CD8-positive, alpha-beta memory T cell (primary cell): Measurements from ENCODE around the gene SFTPA1. TPM values are rescaled to one million over a fixed set of nuclear protein-coding genes. Genes with fewer than 3 reads are reported as not detected.
A peak's percentile ranks its signal among the peaks of the same experiment; 100 is the strongest.
"Not testable (repeated sequence)": the region's sequence is repeated elsewhere in the genome, so short reads cannot be mapped to it uniquely, and the experiment has no call there.

Experiments used
- CTCF ChIA-PET: fragments of 350-600 bp; sonication (Branson Sonifier 250); formaldehyde crosslinking; loops from one replicate; lab custom pipeline; 2021; ENCODE audit warnings: antibody characterized with exemption; lab: Charles Lee
- POLR2A ChIA-PET: fragments of 350-600 bp; sonication (Branson Sonifier 250); formaldehyde crosslinking; loops from one replicate; lab custom pipeline; 2021; ENCODE audit warnings: antibody characterized with exemption; lab: Charles Lee
- DNase-seq, 5 donors: peaks; one replicate each; pipeline versions ENCODE4 v3.0.0 to v3.0.0-alpha.2; 2020 to 2022; ENCODE audit warnings: mixed read lengths in 1 of 5
- H3K27ac ChIP-seq: one replicate; pipeline ENCODE4 v1.7.0; 2013; ENCODE audit warnings: low read depth, mild to moderate bottlenecking, low read length, moderate library complexity
- H3K27me3 ChIP-seq: 2 replicates; pipeline ENCODE4 v1.7.0; 2013; ENCODE audit warnings: low read length, mild to moderate bottlenecking; ENCODE audit not compliant: insufficient read depth, poor library complexity, severe bottlenecking
- H3K36me3 ChIP-seq: 2 replicates; pipeline ENCODE4 v1.7.0; 2013; ENCODE audit warnings: mild to moderate bottlenecking, low read length, moderate library complexity; ENCODE audit not compliant: insufficient read depth
- H3K4me1 ChIP-seq: 2 replicates; pipeline ENCODE4 v1.7.0; 2013; ENCODE audit warnings: mild to moderate bottlenecking, low read length, moderate library complexity; ENCODE audit not compliant: insufficient read depth
- H3K4me3 ChIP-seq: 2 replicates; pipeline ENCODE4 v1.7.0; 2013; ENCODE audit warnings: mild to moderate bottlenecking, low read length
- H3K9me3 ChIP-seq: 2 replicates; pipeline ENCODE4 v1.7.0; 2013; ENCODE audit warnings: mild to moderate bottlenecking, low read length
- H3K27ac Mint-ChIP-seq, 8 donors: one replicate each; pipeline ENCODE4 v1.8.0; 2020 to 2021; ENCODE audit warnings: mixed read lengths in 8 of 8, mild to moderate bottlenecking in 6 of 8, inconsistent platforms in 3 of 8, moderate library complexity in 3 of 8
- H3K27me3 Mint-ChIP-seq, 2 donors: one replicate each; pipeline ENCODE4 v1.8.0; 2020 to 2021; ENCODE audit warnings: mixed read lengths in 2 of 2, mild to moderate bottlenecking in 1 of 2, moderate library complexity in 1 of 2
- H3K36me3 Mint-ChIP-seq, 3 donors: one replicate each; pipeline ENCODE4 v1.8.0; 2020 to 2021; ENCODE audit warnings: mixed read lengths in 3 of 3, inconsistent platforms in 1 of 3, mild to moderate bottlenecking in 1 of 3
- H3K4me1 Mint-ChIP-seq, 3 donors: one replicate each; pipeline ENCODE4 v1.8.0; 2020 to 2021; ENCODE audit warnings: mixed read lengths in 3 of 3, inconsistent platforms in 1 of 3, mild to moderate bottlenecking in 1 of 3
- H3K4me3 Mint-ChIP-seq, 7 donors: one replicate each; pipeline ENCODE4 v1.8.0; 2020 to 2021; ENCODE audit warnings: mixed read lengths in 7 of 7, mild to moderate bottlenecking in 6 of 7, moderate library complexity in 4 of 7, inconsistent platforms in 2 of 7
- H3K9me3 Mint-ChIP-seq, 5 donors: one replicate each; pipeline ENCODE4 v1.8.0; 2020 to 2022; ENCODE audit warnings: mixed read lengths in 5 of 5, mild to moderate bottlenecking in 3 of 5, moderate library complexity in 2 of 5, inconsistent platforms in 1 of 5
- polyA plus RNA-seq: library from polyadenylated mRNA; unstranded; fragments of 300-500 nt; fragmentation: Illumina TruSeq; gene quantifications from one replicate; pipeline ENCODE4 v1.2.3, GENCODE V29; 2021
- total RNA-seq, 2 experiments: library from RNA; stranded (reverse); gene quantifications; one replicate each; pipeline ENCODE4 v1.2.3, GENCODE V29; 2021

The SFTPA1 gene
- total and polyA plus RNA-seq, 3 experiments from 2014 or later: not detected

DNA sequence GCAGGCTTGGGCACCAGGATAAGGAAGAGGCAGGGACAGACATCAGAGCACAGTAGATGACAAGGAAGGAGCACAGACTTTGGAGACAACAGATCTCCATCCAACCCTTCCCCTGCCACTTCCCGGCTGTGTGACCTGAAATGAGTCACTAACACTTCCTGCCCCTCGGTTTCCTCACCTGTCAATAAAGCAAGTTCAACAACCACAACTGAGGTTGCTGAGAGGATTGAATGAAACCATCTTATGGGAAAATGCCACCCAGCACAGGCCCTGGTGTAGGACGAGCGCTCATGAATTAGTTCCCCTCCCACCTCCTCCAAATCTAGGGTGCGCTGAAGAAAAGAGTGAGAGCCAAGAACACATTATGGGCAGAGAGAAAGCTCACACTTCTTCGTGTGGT is 27.8 kb upstream of the SFTPA1 start:
- H3K27me3 ChIP-seq, H3K4me1 Mint-ChIP-seq, H3K36me3 Mint-ChIP-seq, POLR2A ChIA-PET, H3K36me3 ChIP-seq, CTCF ChIA-PET, H3K4me3 ChIP-seq, H3K4me3 Mint-ChIP-seq, H3K9me3 ChIP-seq, DNase-seq, H3K9me3 Mint-ChIP-seq, H3K4me1 ChIP-seq, H3K27ac Mint-ChIP-seq, H3K27ac ChIP-seq: not testable (repeated sequence)
- peaks cover 2 to 28% of the 10 kb centered on the region in 2 donors for H3K27me3 Mint-ChIP-seq

DNA sequence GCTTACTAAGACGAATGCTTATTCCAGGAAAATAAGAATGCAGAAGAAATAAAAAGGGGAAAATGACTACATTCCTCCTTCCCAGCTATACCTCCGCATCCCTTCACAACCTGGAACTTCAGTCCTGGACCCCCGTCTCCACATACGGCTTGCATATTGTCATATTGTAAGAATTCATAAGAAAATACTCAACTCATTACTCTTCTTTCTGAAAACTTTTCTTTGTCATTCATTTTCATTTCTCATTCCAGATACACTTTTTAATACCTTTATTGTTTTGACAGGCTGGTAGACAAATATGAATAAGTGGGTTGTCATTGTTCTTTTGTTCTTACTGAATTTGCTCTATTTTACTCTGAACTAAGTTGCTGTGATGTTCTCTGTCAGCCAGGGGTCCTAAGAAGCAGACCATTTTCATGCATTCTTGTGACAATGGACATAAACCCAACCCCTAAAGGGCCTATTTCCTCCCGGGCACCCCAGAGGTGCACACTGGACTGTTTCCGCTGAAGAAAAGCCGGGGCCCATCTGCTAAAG is 27.2 kb upstream of the SFTPA1 start:
- H3K4me1 Mint-ChIP-seq: peaks cover 0 to 6% (median 2%) of the 10 kb centered on the region in 3 donors
- no peak overlapping the region for H3K4me3 ChIP-seq
- H3K27me3 ChIP-seq: peaks cover 3% of the 10 kb centered on the region
- H3K4me3 Mint-ChIP-seq: no peak overlapping the region
- no peaks in the 10 kb centered on the region for H3K4me1 ChIP-seq
- no peaks in the 10 kb centered on the region for H3K36me3 Mint-ChIP-seq
- no peak overlapping the region for H3K27ac Mint-ChIP-seq
- no peak overlapping the region for H3K27ac ChIP-seq
- CTCF ChIA-PET: no interaction called here
- POLR2A ChIA-PET: no interaction called here
- H3K36me3 ChIP-seq: no peaks in the 10 kb centered on the region
- no peaks in the 10 kb centered on the region for H3K9me3 Mint-ChIP-seq
- no peaks in the 10 kb centered on the region for H3K9me3 ChIP-seq
- no peak for DNase-seq
- peaks cover 2 to 27% of the 10 kb centered on the region in 2 donors for H3K27me3 Mint-ChIP-seq

DNA sequence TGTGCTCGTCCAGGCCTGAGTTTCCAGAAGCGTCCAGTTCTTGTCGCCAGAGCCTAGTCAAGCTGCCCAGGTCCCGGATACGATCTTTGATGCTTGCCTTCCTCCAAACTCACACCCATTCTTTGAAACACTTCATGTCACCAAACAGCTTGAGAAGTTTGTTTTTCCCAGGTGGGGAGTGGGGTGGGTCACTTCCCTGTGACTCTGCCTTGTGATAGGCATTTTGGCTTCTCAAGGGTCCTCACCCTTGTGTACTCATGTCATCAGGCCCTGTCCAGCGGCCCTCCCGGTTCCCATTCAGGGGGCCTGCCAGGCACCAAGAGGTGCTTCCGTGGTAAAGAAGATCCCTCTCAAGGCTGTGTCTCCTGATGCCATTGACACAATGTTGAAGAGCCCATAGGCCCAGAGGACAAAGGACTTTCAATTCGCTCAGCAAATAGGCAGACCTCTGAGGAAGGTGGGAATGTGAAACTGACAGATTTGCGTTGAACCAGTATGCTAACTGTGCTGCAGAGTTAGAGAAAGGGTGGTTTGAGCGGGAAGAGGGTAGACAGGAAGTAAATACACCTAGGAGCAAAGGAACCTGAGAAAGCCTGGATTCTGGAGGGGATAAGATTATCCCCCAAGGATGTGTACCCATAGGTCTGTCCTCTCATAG is 24.7 kb upstream of the SFTPA1 start:
- peaks cover 0 to 6% (median 2%) of the 10 kb centered on the region in 3 donors for H3K4me1 Mint-ChIP-seq
- ChIA-PET CTCF (no interaction called here), POLR2A (no interaction called here)
- H3K9me3 ChIP-seq: no peaks in the 10 kb centered on the region
- peaks cover 0 to 1% (median 0%) of the 10 kb centered on the region in 5 donors for H3K9me3 Mint-ChIP-seq
- no peak for DNase-seq
- H3K4me1 ChIP-seq: no peaks in the 10 kb centered on the region
- peak overlapping the region in 1 of 8 donors; percentile 74 for H3K27ac Mint-ChIP-seq
- peaks cover 3% of the 10 kb centered on the region for H3K27me3 ChIP-seq
- no peak overlapping the region for H3K4me3 ChIP-seq
- no peak overlapping the region for H3K27ac ChIP-seq
- no peaks in the 10 kb centered on the region for H3K36me3 ChIP-seq
- peaks cover 10 to 42% of the 10 kb centered on the region in 2 donors for H3K27me3 Mint-ChIP-seq
- H3K36me3 Mint-ChIP-seq: no peaks in the 10 kb centered on the region
- H3K4me3 Mint-ChIP-seq: no peak overlapping the region

DNA sequence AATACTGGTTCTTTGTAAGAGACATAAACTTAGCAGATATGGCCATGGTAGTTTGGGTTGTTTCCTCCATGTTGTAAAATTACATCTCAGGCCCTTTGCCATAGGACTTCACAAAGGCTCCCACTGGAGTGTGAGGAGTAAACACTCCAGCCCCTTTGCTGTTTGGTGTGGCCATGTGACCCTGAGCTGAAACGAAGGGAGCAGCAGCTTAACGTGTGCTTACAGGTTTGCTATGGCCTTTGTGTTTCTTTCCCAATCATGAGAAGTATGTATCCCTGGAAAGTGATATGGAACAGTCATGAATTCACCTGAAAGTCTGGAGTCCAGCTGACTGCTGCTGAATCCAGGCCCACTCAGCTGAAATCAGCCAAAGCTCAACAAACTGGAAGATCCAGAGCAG is 23.8 kb upstream of the SFTPA1 start:
- Histone ChIP-seq H3K27me3 (peaks cover 3% of the 10 kb centered on the region), H3K4me1 (no peaks in the 10 kb centered on the region), H3K9me3 (no peaks in the 10 kb centered on the region), H3K4me3 (no peak overlapping the region), H3K36me3 (no peaks in the 10 kb centered on the region), H3K27ac (no peak overlapping the region)
- no peak overlapping the region for H3K4me3 Mint-ChIP-seq
- peaks cover 10 to 49% of the 10 kb centered on the region in 2 donors for H3K27me3 Mint-ChIP-seq
- ChIA-PET CTCF (no interaction called here), POLR2A (no interaction called here)
- peaks cover 0 to 6% (median 2%) of the 10 kb centered on the region in 3 donors for H3K4me1 Mint-ChIP-seq
- H3K9me3 Mint-ChIP-seq: peaks cover 0 to 2% (median 0%) of the 10 kb centered on the region in 5 donors
- no peak for DNase-seq
- H3K36me3 Mint-ChIP-seq: no peaks in the 10 kb centered on the region
- no peak overlapping the region for H3K27ac Mint-ChIP-seq

DNA sequence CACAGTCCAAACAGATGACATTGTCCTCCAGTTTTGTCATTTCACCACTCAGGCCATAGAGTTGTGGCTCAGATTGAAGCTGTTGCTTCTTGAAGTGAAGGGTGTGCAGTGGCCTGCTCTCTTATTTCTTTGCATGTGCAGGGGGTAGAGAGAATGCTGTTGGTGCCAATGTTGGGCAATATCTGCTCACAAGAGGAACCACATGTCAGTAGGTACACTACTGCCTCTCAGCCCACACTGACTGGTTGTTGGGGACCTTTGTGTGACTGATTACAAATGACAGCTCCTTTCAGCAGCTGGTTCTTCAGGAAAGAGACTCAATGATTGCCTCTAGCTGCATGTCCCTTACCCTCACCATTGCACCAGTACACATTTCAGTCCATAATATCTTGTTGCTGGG is 21.9 kb upstream of the SFTPA1 start:
- Histone ChIP-seq H3K27ac (no peak overlapping the region), H3K27me3 (peaks cover 3% of the 10 kb centered on the region), H3K4me1 (no peaks in the 10 kb centered on the region), H3K4me3 (no peak overlapping the region), H3K36me3 (no peaks in the 10 kb centered on the region), H3K9me3 (no peaks in the 10 kb centered on the region)
- H3K9me3 Mint-ChIP-seq: peaks cover 0 to 2% (median 0%) of the 10 kb centered on the region in 5 donors
- no peaks in the 10 kb centered on the region for H3K36me3 Mint-ChIP-seq
- H3K4me3 Mint-ChIP-seq: no peak overlapping the region
- peak overlapping the region in 1 of 8 donors; percentile 40 for H3K27ac Mint-ChIP-seq
- no peaks in the 10 kb centered on the region for H3K4me1 Mint-ChIP-seq
- ChIA-PET CTCF (no interaction called here), POLR2A (no interaction called here)
- DNase-seq: no peak
- H3K27me3 Mint-ChIP-seq: peaks cover 14 to 56% of the 10 kb centered on the region in 2 donors

DNA sequence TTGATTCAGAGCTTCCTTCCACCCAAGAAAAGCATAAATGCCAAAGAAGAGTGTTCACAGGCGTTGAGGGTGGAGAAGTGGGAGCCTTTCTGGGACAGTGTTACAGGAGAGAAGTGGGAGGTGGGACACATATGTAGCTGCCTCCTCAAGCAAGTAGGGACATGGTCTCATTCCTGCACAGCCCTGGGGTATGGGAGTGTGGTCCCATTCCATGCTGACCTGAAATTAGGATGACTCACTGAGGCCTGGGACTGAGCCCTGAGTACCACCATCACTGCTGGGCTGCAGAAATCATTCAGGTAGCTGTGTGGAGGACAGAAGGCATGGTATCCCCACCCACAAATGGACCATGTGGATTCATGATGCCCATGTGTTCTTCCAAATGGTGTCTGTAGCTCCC is 17.4 kb upstream of the SFTPA1 start:
- peaks cover 22 to 65% of the 10 kb centered on the region in 2 donors for H3K27me3 Mint-ChIP-seq
- H3K27ac Mint-ChIP-seq: no peak overlapping the region
- peaks cover 0 to 12% (median 4%) of the 10 kb centered on the region in 3 donors for H3K36me3 Mint-ChIP-seq
- H3K27ac ChIP-seq: no peak overlapping the region
- H3K27me3 ChIP-seq: no peaks in the 10 kb centered on the region
- no peaks in the 10 kb centered on the region for H3K4me1 Mint-ChIP-seq
- no peak for DNase-seq
- H3K9me3 ChIP-seq: no peaks in the 10 kb centered on the region
- POLR2A ChIA-PET: no interaction called here
- CTCF ChIA-PET: no interaction called here
- no peak overlapping the region for H3K4me3 ChIP-seq
- H3K4me3 Mint-ChIP-seq: no peak overlapping the region
- H3K4me1 ChIP-seq: no peaks in the 10 kb centered on the region
- H3K9me3 Mint-ChIP-seq: peaks cover 10 to 19% (median 13%) of the 10 kb centered on the region in 5 donors
- no peaks in the 10 kb centered on the region for H3K36me3 ChIP-seq

DNA sequence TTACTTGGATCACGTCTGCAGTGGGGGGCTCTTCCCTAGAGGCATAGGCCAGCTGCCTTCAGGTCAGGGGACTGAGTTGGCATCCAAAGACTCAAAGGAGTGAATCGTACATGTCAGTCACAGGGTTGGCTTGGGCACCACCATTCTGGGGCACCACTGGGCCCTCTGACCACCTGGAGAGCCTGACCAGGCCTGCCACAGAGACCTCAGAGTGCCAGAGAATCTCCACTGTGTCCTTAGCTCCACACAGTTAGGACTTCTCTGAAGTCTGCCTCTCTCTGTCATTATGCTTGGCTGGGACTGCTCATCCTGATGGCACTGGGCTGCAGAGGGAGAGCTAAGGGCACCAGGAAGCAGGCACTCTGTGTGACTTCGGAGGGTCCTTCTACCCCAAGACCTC is 16.2 kb upstream of the SFTPA1 start:
- H3K27ac Mint-ChIP-seq, DNase-seq, H3K9me3 ChIP-seq, H3K27ac ChIP-seq, CTCF ChIA-PET, H3K4me1 Mint-ChIP-seq, H3K36me3 ChIP-seq, H3K27me3 ChIP-seq, POLR2A ChIA-PET, H3K4me1 ChIP-seq, H3K4me3 ChIP-seq, H3K4me3 Mint-ChIP-seq: not testable (repeated sequence)
- Mint-ChIP-seq H3K36me3 (peaks cover 0 to 17% (median 4%) of the 10 kb centered on the region in 3 donors), H3K27me3 (peaks cover 24 to 65% of the 10 kb centered on the region in 2 donors), H3K9me3 (peaks cover 13 to 24% (median 15%) of the 10 kb centered on the region in 5 donors)

DNA sequence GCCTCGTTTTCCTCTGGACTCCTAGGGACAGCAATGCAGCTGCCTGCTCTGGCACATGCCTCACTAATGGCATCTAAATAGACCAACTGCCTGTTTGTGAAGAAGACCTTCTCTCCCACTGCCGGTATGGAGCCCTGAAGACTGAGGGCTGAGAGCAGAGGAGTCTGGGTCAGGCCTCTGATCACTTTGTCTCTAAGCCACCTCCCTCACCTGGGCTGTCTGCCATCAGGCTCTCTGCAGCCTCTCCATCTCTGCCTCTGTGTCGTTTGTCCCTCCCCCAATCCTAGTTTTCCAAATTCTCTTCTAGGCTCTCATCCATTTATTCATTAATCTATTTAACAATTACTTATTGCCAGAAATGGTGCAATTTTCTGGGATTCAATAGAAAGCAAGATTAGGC is 15.2 kb upstream of the SFTPA1 start:
- ChIA-PET POLR2A (no interaction called here), CTCF (no interaction called here)
- no peak overlapping the region for H3K4me3 ChIP-seq
- H3K4me1 ChIP-seq: no peaks in the 10 kb centered on the region
- no peaks in the 10 kb centered on the region for H3K27me3 ChIP-seq
- no peaks in the 10 kb centered on the region for H3K9me3 ChIP-seq
- no peak overlapping the region for H3K27ac ChIP-seq
- no peak for DNase-seq
- H3K36me3 ChIP-seq: no peaks in the 10 kb centered on the region
- H3K27ac Mint-ChIP-seq: no peak overlapping the region
- H3K36me3 Mint-ChIP-seq: peaks cover 0 to 17% (median 4%) of the 10 kb centered on the region in 3 donors
- H3K4me1 Mint-ChIP-seq: no peaks in the 10 kb centered on the region
- peaks cover 21 to 63% of the 10 kb centered on the region in 2 donors for H3K27me3 Mint-ChIP-seq
- peaks cover 13 to 24% (median 15%) of the 10 kb centered on the region in 5 donors for H3K9me3 Mint-ChIP-seq
- H3K4me3 Mint-ChIP-seq: no peak overlapping the region
